ENCODE results near the gene PKN2.

DNA sequence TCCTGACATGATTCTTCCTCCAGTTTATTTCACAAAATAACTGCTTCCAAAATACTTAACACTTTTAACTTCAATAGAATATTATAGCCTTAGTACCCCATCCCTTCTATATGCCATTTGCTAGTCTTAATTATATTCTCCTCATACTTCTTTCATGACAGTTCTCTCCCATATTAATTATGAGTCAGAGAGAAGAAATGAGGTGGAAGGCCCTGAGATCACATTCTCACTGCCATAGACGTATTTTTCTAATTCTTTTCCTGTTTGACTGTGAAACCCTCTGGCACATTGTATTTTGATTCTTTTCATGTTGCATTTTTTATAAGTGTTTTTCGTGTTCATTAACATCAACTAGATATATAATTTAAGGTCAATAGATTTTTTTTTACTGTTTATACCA is 118.9 kb downstream of the PKN2 start:
- TF ChIP-seq EZH2 (IDR thresholded peaks at IDR 0.05) (no peak), POLR2AphosphoS5 (IDR thresholded peaks at IDR 0.05; ENCODE audit: borderline replicate concordance, low read depth, low read length) (no peak), FOXP2 (optimal IDR thresholded peaks at IDR 0.05; ENCODE audit: control extremely low read depth, extremely low read length, insufficient read depth) (no peak)

Data from SK-N-MC (cell line).